HG02642 (cell line): Measurements from ENCODE around the gene MARCHF3.
"Not testable (repeated sequence)": the region's sequence is repeated elsewhere in the genome, so short reads cannot be mapped to it uniquely, and the experiment has no call there.

Experiments used
- ATAC-seq: cut with Tn5 transposase; IDR thresholded peaks from one replicate; pipeline ENCODE4 v1.9.1; 2021; ENCODE audit warnings: mild to moderate bottlenecking; ENCODE audit not compliant: unreplicated experiment, poor library complexity

MARCHF3 gene

GRCh38 chr5:126925482-126925881, 104.9 kb downstream of the MARCHF3 start:
- ATAC-seq = no peak

GRCh38 chr5:126924331-126925033, 105.9 kb downstream of the MARCHF3 start:
- ATAC-seq = no peak

GRCh38 chr5:126921241-126922091, 108.9 kb downstream of the MARCHF3 start:
- ATAC-seq = no peak

GRCh38 chr5:126920291-126920690, 110.1 kb downstream of the MARCHF3 start:
- ATAC-seq = no peak

GRCh38 chr5:126919566-126919965, 110.8 kb downstream of the MARCHF3 start:
- ATAC-seq = no peak

GRCh38 chr5:126918615-126918957, 111.8 kb downstream of the MARCHF3 start:
- no peak for ATAC-seq

GRCh38 chr5:126917918-126918614, 112.3 kb downstream of the MARCHF3 start:
- ATAC-seq = no peak

GRCh38 chr5:126915496-126915895, 114.9 kb downstream of the MARCHF3 start:
- ATAC-seq = no peak

GRCh38 chr5:126914801-126915436, 115.4 kb downstream of the MARCHF3 start:
- no peak for ATAC-seq

- no peak for ATAC-seq
Measured at GRCh38 chr5:126912616-126913200, 117.7 kb downstream of the MARCHF3 start.

- no peak for ATAC-seq
Measured at GRCh38 chr5:126911986-126912385, 118.4 kb downstream of the MARCHF3 start.

GRCh38 chr5:126909856-126910255, 120.5 kb downstream of the MARCHF3 start:
- no peak for ATAC-seq

GRCh38 chr5:126904407-126904806, 126.0 kb downstream of the MARCHF3 start:
- not testable (repeated sequence) for ATAC-seq

- ATAC-seq = no peak
Measured at GRCh38 chr5:126900796-126901195, 129.6 kb downstream of the MARCHF3 start.

GRCh38 chr5:126899476-126899875, 130.9 kb downstream of the MARCHF3 start:
- no peak for ATAC-seq

- ATAC-seq = no peak
Measured at GRCh38 chr5:126897851-126898630, 132.3 kb downstream of the MARCHF3 start.

GRCh38 chr5:126896170-126896702, 134.1 kb downstream of the MARCHF3 start:
- no peak for ATAC-seq

- not testable (repeated sequence) for ATAC-seq
Measured at GRCh38 chr5:126895712-126896111, 134.6 kb downstream of the MARCHF3 start.

GRCh38 chr5:126890414-126890813, 139.9 kb downstream of the MARCHF3 start:
- not testable (repeated sequence) for ATAC-seq
